A549 (cell line): ENCODE data around the gene RGS4.

Experiments used
- CHD2 ChIP-seq: fragments of 150-350 bp; IDR thresholded peaks from 2 replicates; pipeline ENCODE4 v1.6.1; 2014; ENCODE audit warnings: low read length; ENCODE audit not compliant: partially characterized antibody
- JUNB ChIP-seq: fragments of >200 bp; sonication (Bioruptor Twin); formaldehyde crosslinking; IDR thresholded peaks from 2 replicates; pipeline ENCODE4 v1.6.1; 2016
- MYC ChIP-seq: IDR thresholded peaks from 2 replicates; pipeline ENCODE4 v1.6.1; 2012; ENCODE audit warnings: mild to moderate bottlenecking, inconsistent platforms, low read length, improper control_type of control experiment, borderline replicate concordance
- PHF8 ChIP-seq: fragments of 200-600 bp; sonication (generic); IDR thresholded peaks from 2 replicates; pipeline ENCODE4 v1.6.1; 2016; ENCODE audit warnings: low read depth, mild to moderate bottlenecking, antibody characterized with exemption, moderate library complexity, borderline replicate concordance
- POLR2A ChIP-seq: IDR thresholded peaks from 2 replicates; pipeline ENCODE4 v1.6.1; 2012; ENCODE audit warnings: mild to moderate bottlenecking, low read length
- POLR2AphosphoS2 ChIP-seq: conservative IDR thresholded peaks from 2 replicates; pipeline ENCODE4 v1.6.1; 2012; ENCODE audit warnings: low read length, improper control_type of control experiment, inconsistent platforms
- RAD21 ChIP-seq, 2 experiments: fragments of >200 bp in 1 of 2; sonication (Bioruptor Twin) in 1 of 2; formaldehyde crosslinking in 1 of 2; IDR thresholded peaks in 1 of 2; conservative IDR thresholded peaks in 1 of 2; 2 replicates in 1 of 2; 3 replicates in 1 of 2; pipeline ENCODE4 v1.6.1; 2012 to 2018; ENCODE audit warnings: inconsistent platforms in 1 of 2
- RFX5 ChIP-seq: fragments of 450-650 bp; IDR thresholded peaks from 2 replicates; pipeline ENCODE4 v1.7.1; 2014; ENCODE audit warnings: antibody characterized with exemption, mild to moderate bottlenecking, moderate library complexity
- SMC3 ChIP-seq: fragments of >200 bp; sonication (Bioruptor Twin); formaldehyde crosslinking; IDR thresholded peaks from 3 replicates; pipeline ENCODE4 v1.6.1; 2018; ENCODE audit warnings: inconsistent platforms
- TF ChIP-seq, protein P1 (sequence below): fragments of >200 bp; sonication (Bioruptor Twin); formaldehyde crosslinking; IDR thresholded peaks from 3 replicates; pipeline ENCODE4 v1.5.1; 2016
- TF ChIP-seq, protein P2 (sequence below): fragments of 200-600 bp; sonication (generic); IDR thresholded peaks from 2 replicates; pipeline ENCODE4 v1.6.1; 2016; ENCODE audit warnings: antibody characterized with exemption, mild to moderate bottlenecking, moderate library complexity

DNA sequence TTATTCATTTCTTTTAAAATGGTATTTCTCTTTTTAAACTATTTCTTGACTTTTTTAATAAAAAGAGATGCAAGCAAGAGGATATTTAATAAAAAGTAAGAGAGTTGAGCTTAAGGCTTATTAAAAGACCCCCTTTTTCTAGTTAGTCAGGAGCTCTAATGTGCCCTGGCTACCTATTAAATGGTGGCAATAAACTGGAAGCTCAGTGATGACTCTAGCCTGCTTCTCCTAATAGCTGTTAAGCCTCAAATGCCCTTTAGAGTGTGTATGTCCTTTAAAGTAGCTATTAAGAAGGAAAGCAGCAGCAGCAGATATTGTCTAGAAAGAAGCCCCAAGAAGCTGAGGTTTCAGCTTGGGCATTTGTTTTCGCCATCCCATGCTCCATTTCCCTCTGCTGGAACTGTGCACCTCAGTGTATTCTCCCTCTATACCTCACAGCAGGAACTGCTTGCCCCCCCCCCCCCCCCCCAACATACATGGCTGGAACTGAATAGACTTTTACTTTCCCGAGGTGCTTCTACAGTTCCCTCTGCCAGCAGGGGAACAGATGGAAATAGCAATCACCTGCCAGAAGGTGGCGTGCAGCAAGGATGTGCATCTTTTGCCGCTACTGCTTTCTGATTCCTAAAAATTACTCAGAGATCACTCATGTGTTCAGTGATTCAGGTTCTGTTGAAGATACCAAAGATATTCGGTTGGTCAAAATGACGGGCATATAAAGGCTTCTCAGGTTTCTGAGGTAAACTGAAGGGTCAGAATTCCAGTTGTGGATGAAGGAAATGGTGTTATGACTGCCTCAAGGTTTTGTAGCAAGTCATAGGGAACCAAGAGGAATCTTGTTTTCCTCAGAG, 2.5 kb downstream of the RGS4 start:
- TF ChIP-seq CHD2 (no peak), POLR2AphosphoS2 (no peak), MYC (no peak), PHF8 (no peak), RAD21 (conservative IDR thresholded peaks at IDR 0.05 in 1 of 2, IDR thresholded peaks at IDR 0.05 in 1 of 2) (peak; percentile 49 to 50; a peak in 4 of 5 replicates), JUNB (no peak), POLR2A (no peak), RFX5 (no peak), SMC3 (peak; percentile 70)
- TF ChIP-seq, protein P1, sequence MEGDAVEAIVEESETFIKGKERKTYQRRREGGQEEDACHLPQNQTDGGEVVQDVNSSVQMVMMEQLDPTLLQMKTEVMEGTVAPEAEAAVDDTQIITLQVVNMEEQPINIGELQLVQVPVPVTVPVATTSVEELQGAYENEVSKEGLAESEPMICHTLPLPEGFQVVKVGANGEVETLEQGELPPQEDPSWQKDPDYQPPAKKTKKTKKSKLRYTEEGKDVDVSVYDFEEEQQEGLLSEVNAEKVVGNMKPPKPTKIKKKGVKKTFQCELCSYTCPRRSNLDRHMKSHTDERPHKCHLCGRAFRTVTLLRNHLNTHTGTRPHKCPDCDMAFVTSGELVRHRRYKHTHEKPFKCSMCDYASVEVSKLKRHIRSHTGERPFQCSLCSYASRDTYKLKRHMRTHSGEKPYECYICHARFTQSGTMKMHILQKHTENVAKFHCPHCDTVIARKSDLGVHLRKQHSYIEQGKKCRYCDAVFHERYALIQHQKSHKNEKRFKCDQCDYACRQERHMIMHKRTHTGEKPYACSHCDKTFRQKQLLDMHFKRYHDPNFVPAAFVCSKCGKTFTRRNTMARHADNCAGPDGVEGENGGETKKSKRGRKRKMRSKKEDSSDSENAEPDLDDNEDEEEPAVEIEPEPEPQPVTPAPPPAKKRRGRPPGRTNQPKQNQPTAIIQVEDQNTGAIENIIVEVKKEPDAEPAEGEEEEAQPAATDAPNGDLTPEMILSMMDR: peak; percentile 52
- TF ChIP-seq, protein P2, sequence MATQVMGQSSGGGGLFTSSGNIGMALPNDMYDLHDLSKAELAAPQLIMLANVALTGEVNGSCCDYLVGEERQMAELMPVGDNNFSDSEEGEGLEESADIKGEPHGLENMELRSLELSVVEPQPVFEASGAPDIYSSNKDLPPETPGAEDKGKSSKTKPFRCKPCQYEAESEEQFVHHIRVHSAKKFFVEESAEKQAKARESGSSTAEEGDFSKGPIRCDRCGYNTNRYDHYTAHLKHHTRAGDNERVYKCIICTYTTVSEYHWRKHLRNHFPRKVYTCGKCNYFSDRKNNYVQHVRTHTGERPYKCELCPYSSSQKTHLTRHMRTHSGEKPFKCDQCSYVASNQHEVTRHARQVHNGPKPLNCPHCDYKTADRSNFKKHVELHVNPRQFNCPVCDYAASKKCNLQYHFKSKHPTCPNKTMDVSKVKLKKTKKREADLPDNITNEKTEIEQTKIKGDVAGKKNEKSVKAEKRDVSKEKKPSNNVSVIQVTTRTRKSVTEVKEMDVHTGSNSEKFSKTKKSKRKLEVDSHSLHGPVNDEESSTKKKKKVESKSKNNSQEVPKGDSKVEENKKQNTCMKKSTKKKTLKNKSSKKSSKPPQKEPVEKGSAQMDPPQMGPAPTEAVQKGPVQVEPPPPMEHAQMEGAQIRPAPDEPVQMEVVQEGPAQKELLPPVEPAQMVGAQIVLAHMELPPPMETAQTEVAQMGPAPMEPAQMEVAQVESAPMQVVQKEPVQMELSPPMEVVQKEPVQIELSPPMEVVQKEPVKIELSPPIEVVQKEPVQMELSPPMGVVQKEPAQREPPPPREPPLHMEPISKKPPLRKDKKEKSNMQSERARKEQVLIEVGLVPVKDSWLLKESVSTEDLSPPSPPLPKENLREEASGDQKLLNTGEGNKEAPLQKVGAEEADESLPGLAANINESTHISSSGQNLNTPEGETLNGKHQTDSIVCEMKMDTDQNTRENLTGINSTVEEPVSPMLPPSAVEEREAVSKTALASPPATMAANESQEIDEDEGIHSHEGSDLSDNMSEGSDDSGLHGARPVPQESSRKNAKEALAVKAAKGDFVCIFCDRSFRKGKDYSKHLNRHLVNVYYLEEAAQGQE: no peak
